Transverse colon (tissue), 4 donors: ENCODE data around the gene ACAP2. TPM values are rescaled to one million over a fixed set of nuclear protein-coding genes. Genes with fewer than 3 reads are reported as not detected.
A peak's percentile ranks its signal among the peaks of the same experiment; 100 is the strongest.

Experiments
- DNase-seq: peaks from one replicate; pipeline ENCODE4 v3.0.0-alpha.2; 2019
- H3K27ac ChIP-seq, 4 donors: fragments of 200-600 bp; sonication (generic); 2 replicates each; pipeline ENCODE4 v1.5.1; 2016 to 2018; ENCODE audit warnings: inconsistent platforms in 4 of 4
- H3K27me3 ChIP-seq: fragments of 200-600 bp; sonication (generic); 2 replicates; pipeline ENCODE4 v1.5.1; 2017; ENCODE audit warnings: inconsistent platforms
- H3K36me3 ChIP-seq, 4 donors: fragments of 200-600 bp; sonication (generic); 2 replicates each; pipeline ENCODE4 v1.5.1; 2017 to 2019; ENCODE audit warnings: inconsistent platforms in 4 of 4
- H3K4me1 ChIP-seq, 4 donors: fragments of 200-600 bp; sonication (generic); 2 replicates each; pipeline ENCODE4 v1.5.1; 2017 to 2020; ENCODE audit warnings: inconsistent platforms in 4 of 4
- H3K4me3 ChIP-seq, 4 donors: fragments of 200-600 bp; sonication (generic); 1 replicate in 1 of 4; 2 replicates in 3 of 4; pipeline versions ENCODE4 v1.5.1 to v1.6.1; 2017 to 2019; ENCODE audit warnings: inconsistent platforms in 4 of 4
- H3K9me3 ChIP-seq, 2 donors: fragments of 200-600 bp; sonication (generic); 2 replicates each; pipeline ENCODE4 v1.5.1; 2017 to 2019; ENCODE audit warnings: inconsistent platforms in 2 of 2
- CTCF ChIP-seq, 5 experiments: fragments of 200-600 bp in 3 of 5; fragments of 450-650 bp in 2 of 5; sonication (generic) in 3 of 5; IDR thresholded peaks; 1 replicate in 2 of 5; 2 replicates in 3 of 5; pipeline ENCODE4 v1.5.1; 2016 to 2017; ENCODE audit warnings: antibody characterized with exemption in 5 of 5, inconsistent platforms in 3 of 5, mild to moderate bottlenecking in 2 of 5, moderate library complexity in 1 of 5
- EP300 ChIP-seq: sonication (generic); formaldehyde crosslinking; IDR thresholded peaks from one replicate; pipeline ENCODE4 v1.6.1; 2017; ENCODE audit warnings: antibody characterized with exemption, low read depth
- POLR2A ChIP-seq: fragments of 450-650 bp; IDR thresholded peaks from one replicate; pipeline ENCODE4 v1.6.1; 2016; ENCODE audit warnings: antibody characterized with exemption, mild to moderate bottlenecking, moderate library complexity
- POLR2AphosphoS5 ChIP-seq, 3 donors: sonication (generic); formaldehyde crosslinking; IDR thresholded peaks; one replicate each; pipeline ENCODE4 v1.6.1; 2016; ENCODE audit warnings: antibody characterized with exemption in 3 of 3
- WGBS, 2 donors: methylation state at CpG; one replicate each; pipeline ENCODE4 v1.1.5; 2018; ENCODE audit warnings: low coverage in 1 of 2; 5-methylcytosine and 5-hydroxymethylcytosine counted together
- in situ Hi-C, 4 donors: fragments of 200-750 bp; cut with MboI; loops; one replicate each; pipeline versions ENCODE4 v1.15.0 to v1.15.1; 2017; ENCODE audit warnings: low sequenced_read_pairs in 3 of 4, low pct_ligation_motif_present in 1 of 4, low pct_unique_long_range_greater_than_20kb in 1 of 4
- intact Hi-C: fragments of 100-400 bp; cut with DNase I; formaldehyde crosslinking; loops from one replicate; pipeline ENCODE4 v1.15.1; 2023; ENCODE audit warnings: low total_unique reads
- total RNA-seq, 4 donors: library from RNA; depleted of rRNA; stranded (reverse); fragments of >200 nt; gene quantifications; one replicate each; pipeline ENCODE4 v1.1.0, GENCODE V29; 2016

The ACAP2 gene
- total RNA-seq, 4 donors from 2014 or later, result 17.3 to 97.5 (median 64.6) TPM

DNA sequence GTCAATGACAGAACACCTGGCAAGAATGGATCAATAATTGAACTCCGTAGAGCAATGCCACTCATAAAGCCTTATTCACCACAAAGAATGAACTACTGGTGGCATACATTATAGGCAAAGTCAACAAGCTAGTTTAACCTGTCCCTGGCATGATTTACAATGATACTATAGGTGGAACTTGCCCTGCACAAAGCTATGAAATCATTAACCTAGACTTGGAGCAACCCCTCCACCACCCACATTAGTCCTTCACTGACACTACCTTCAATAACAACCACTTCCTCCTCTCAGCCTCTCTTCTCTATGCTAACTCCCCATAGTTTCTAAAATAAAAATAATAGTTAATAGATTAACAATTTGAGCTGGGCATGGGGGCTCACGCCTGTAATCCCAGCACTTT lies 54.4 kb downstream of the ACAP2 start:
- no peak overlapping the region for H3K4me3 ChIP-seq
- intact Hi-C loops, result loop anchor here (1.0 kb wide), 1 partner anchor 16 kb away; no protein-coding TSS in a partner anchor
- H3K27me3 ChIP-seq, result no peaks in the 10 kb centered on the region
- H3K27ac ChIP-seq, result peak overlapping the region; percentile 75 to 79 (median 77)
- TF ChIP-seq POLR2AphosphoS5 (IDR thresholded peaks at IDR 0.05) (peak in 2 of 3 donors; percentile 35 to 57), CTCF (IDR thresholded peaks at IDR 0.05) (peak in 1 of 5 experiments; percentile 32), POLR2A (no peak)
- peak; percentile 26 for DNase-seq
- H3K36me3 ChIP-seq, result peaks cover 0 to 8% (median 0%) of the 10 kb centered on the region in 4 donors
- no peaks in the 10 kb centered on the region for H3K9me3 ChIP-seq
- H3K4me1 ChIP-seq, result peaks cover 0 to 27% (median 12%) of the 10 kb centered on the region in 4 donors
- 50 to 58% methylated on average over 1 to 2 of the region's 2 CpGs for WGBS, 2 donors
- in situ Hi-C loops, result no loop called here

GRCh38 chr3:195386739-195387138 lies 56.1 kb downstream of the ACAP2 start:
- no peak for TF ChIP-seq EP300
- no peak for TF ChIP-seq CTCF (IDR thresholded peaks at IDR 0.05)
- TF ChIP-seq POLR2A, result no peak
- TF ChIP-seq POLR2AphosphoS5 (IDR thresholded peaks at IDR 0.05), result no peak
- no peak overlapping the region for H3K4me3 ChIP-seq
- WGBS, 2 donors, result 94 to 100% methylated on average over 3 of the region's 3 CpGs
- intact Hi-C loops, result no loop called here
- H3K27ac ChIP-seq, result no peak overlapping the region
- H3K27me3 ChIP-seq, result no peaks in the 10 kb centered on the region
- H3K4me1 ChIP-seq, result peaks cover 0 to 29% (median 10%) of the 10 kb centered on the region in 4 donors
- no peaks in the 10 kb centered on the region for H3K9me3 ChIP-seq
- H3K36me3 ChIP-seq, result peaks cover 0 to 6% (median 0%) of the 10 kb centered on the region in 4 donors
- in situ Hi-C loops, result no loop called here
- DNase-seq, result no peak

GRCh38 chr3:195385526-195385925 lies 57.3 kb downstream of the ACAP2 start:
- Histone ChIP-seq H3K9me3 (no peaks in the 10 kb centered on the region), H3K27ac (no peak overlapping the region), H3K4me1 (peaks cover 0 to 29% (median 10%) of the 10 kb centered on the region in 4 donors), H3K4me3 (no peak overlapping the region), H3K27me3 (no peaks in the 10 kb centered on the region), H3K36me3 (no peaks in the 10 kb centered on the region)
- DNase-seq, result no peak
- 64 to 80% methylated on average over 1 to 2 of the region's 2 CpGs for WGBS, 2 donors
- in situ Hi-C loops (no loop called here), intact Hi-C loops (no loop called here)
- TF ChIP-seq EP300 (no peak), CTCF (IDR thresholded peaks at IDR 0.05) (no peak), POLR2AphosphoS5 (IDR thresholded peaks at IDR 0.05) (no peak), POLR2A (no peak)

GRCh38 chr3:195384952-195385351 lies 57.9 kb downstream of the ACAP2 start:
- no peak for DNase-seq
- Histone ChIP-seq H3K27me3 (no peaks in the 10 kb centered on the region), H3K36me3 (peaks cover 0 to 5% (median 0%) of the 10 kb centered on the region in 4 donors), H3K9me3 (no peaks in the 10 kb centered on the region), H3K4me1 (peaks cover 0 to 29% (median 10%) of the 10 kb centered on the region in 4 donors), H3K4me3 (no peak overlapping the region), H3K27ac (no peak overlapping the region)
- no peak for TF ChIP-seq EP300
- TF ChIP-seq CTCF (IDR thresholded peaks at IDR 0.05), result no peak
- TF ChIP-seq POLR2A, result no peak
- no peak for TF ChIP-seq POLR2AphosphoS5 (IDR thresholded peaks at IDR 0.05)
- in situ Hi-C loops (no loop called here), intact Hi-C loops (no loop called here)
- WGBS, 2 donors, result 97 to 100% methylated on average over 1 of the region's 1 CpG
